K562 (cell line): Measurements from ENCODE around the gene OR2T11. TPM values are rescaled to one million over a fixed set of nuclear protein-coding genes. Genes with fewer than 3 reads are reported as not detected.

Experiments
- ATAC-seq: fragments of 200-7000 bp; cut with Tn5 transposase; 3 replicates; pipeline ENCODE4 v1.9.1; 2020; ENCODE audit warnings: moderate library complexity
- BruUV-seq: library from RNA; stranded (reverse); fragments of 400-500 nt; replicated peaks from 2 replicates; lab custom pipeline; 2021; lab: Mats Ljungman, UMichigan
- CTCF ChIA-PET: fragments of 300-600 bp; formaldehyde crosslinking; extraction: SDS; loops from one replicate; lab custom pipeline; 2021; ENCODE audit warnings: low intra/inter-chr PET ratio; lab: Yijun Ruan, JAX
- POLR2A ChIA-PET: fragments of 300-600, 350-650 bp; sonication (Branson Sonifier 250); formaldehyde crosslinking; extraction: SDS; loops from one replicate; lab custom pipeline; 2021; ENCODE audit warnings: antibody characterized with exemption, inconsistent platforms; lab: Yijun Ruan, JAX
- DNase-seq, 4 experiments: peaks; one replicate each; pipeline versions ENCODE4 v3.0.0 to v3.0.0-alpha.2; 2011 to 2018; ENCODE audit warnings: low spot score in 3 of 4, mixed read lengths in 3 of 4; ENCODE audit errors: extremely low read depth in 1 of 4
- FAIRE-seq: peaks from 2 replicates; lab custom pipeline; 2011; peaks lifted over from hg19 to GRCh38; lab: Jason Lieb, UNC
- H2AFZ ChIP-seq: 2 replicates; pipeline ENCODE4 v1.6.0; 2011; ENCODE audit warnings: low read depth, low read length, control low read depth, inconsistent platforms
- H3K27ac ChIP-seq: fragments of 200-600 bp; 3 replicates; pipeline ENCODE4 v1.8.0; 2011; ENCODE audit warnings: low read depth, mild to moderate bottlenecking, control low read depth, inconsistent platforms, low read length, moderate library complexity, mixed read lengths; ENCODE audit errors: extremely low read depth
- H3K27me3 ChIP-seq, 2 experiments: fragments of 300-600 bp in 1 of 2; 2 replicates in 1 of 2; 3 replicates in 1 of 2; pipeline versions ENCODE4 v1.6.0 to v1.8.0; 2011; ENCODE audit warnings: inconsistent platforms in 2 of 2, low read length in 2 of 2, mild to moderate bottlenecking in 1 of 2, mixed read lengths in 1 of 2, moderate library complexity in 1 of 2; ENCODE audit not compliant: control insufficient read depth in 2 of 2, insufficient read depth in 2 of 2
- H3K36me3 ChIP-seq: fragments of 300-600 bp; 3 replicates; pipeline ENCODE4 v1.8.0; 2011; ENCODE audit warnings: mild to moderate bottlenecking, low read length, inconsistent platforms; ENCODE audit not compliant: control insufficient read depth, insufficient read depth
- H3K4me1 ChIP-seq, 2 experiments: fragments of 200-600 bp in 1 of 2; replicated peaks in 1 of 2; 2 replicates in 1 of 2; 3 replicates in 1 of 2; pipeline versions ENCODE4 v1.5.1 to v1.8.0; 2011; ENCODE audit warnings: inconsistent platforms in 2 of 2, low read length in 2 of 2, mild to moderate bottlenecking in 1 of 2, mixed read lengths in 1 of 2, moderate library complexity in 1 of 2; ENCODE audit not compliant: control insufficient read depth in 2 of 2, insufficient read depth in 2 of 2
- H3K4me2 ChIP-seq: 2 replicates; pipeline ENCODE4 v1.6.1; 2011; ENCODE audit warnings: low read length, control low read depth, inconsistent platforms, mixed read lengths; ENCODE audit not compliant: insufficient read depth
- H3K4me3 ChIP-seq: fragments of 200-600 bp; sonication (generic), shearing (Covaris generic); 2 replicates; pipeline ENCODE4 v1.5.1; 2016; ENCODE audit warnings: control low read depth, inconsistent platforms
- H3K79me2 ChIP-seq: fragments of 200-600 bp; 3 replicates; pipeline ENCODE4 v1.8.0; 2011; ENCODE audit warnings: low read length, inconsistent platforms; ENCODE audit not compliant: control insufficient read depth, insufficient read depth
- H3K9ac ChIP-seq, 2 experiments: 2 replicates each; pipeline versions ENCODE4 v1.6.0 to v1.6.1; 2011; ENCODE audit warnings: low read depth in 2 of 2, low read length in 2 of 2, control low read depth in 1 of 2, inconsistent platforms in 1 of 2, mild to moderate bottlenecking in 1 of 2, mixed read lengths in 1 of 2; ENCODE audit not compliant: insufficient read depth in 1 of 2
- H3K9me1 ChIP-seq: one replicate; pipeline ENCODE4 v1.6.0; 2011; ENCODE audit warnings: inconsistent platforms, mild to moderate bottlenecking, low read length, moderate library complexity; ENCODE audit not compliant: control insufficient read depth, insufficient read depth
- H3K9me3 ChIP-seq: replicated peaks from 2 replicates; pipeline ENCODE4 v1.5.1; 2011; ENCODE audit warnings: low read depth, low read length, inconsistent platforms; ENCODE audit not compliant: control insufficient read depth, insufficient read depth
- H4K20me1 ChIP-seq: replicated peaks from 2 replicates; pipeline ENCODE4 v1.6.1; 2011; ENCODE audit warnings: low read length, inconsistent platforms, mixed read lengths; ENCODE audit not compliant: control insufficient read depth, insufficient read depth
- CREB3L1 ChIP-seq: fragments of 450-650 bp; IDR thresholded peaks from 2 replicates; pipeline ENCODE4 v1.6.1; 2014; ENCODE audit warnings: low read depth, mild to moderate bottlenecking, moderate library complexity, borderline replicate concordance
- CTBP1 ChIP-seq: fragments of 450-650 bp; IDR thresholded peaks from 2 replicates; pipeline ENCODE4 v1.6.1; 2016; ENCODE audit warnings: borderline replicate concordance
- ELF1 ChIP-seq: fragments of 200-800 bp; sonication (Bioruptor generic); IDR thresholded peaks from 2 replicates; pipeline ENCODE4 v1.6.1; 2016; ENCODE audit warnings: missing genetic modification characterization, missing compliant biosample characterization
- HES1 ChIP-seq: fragments of 450-650 bp; IDR thresholded peaks from 2 replicates; pipeline ENCODE4 v1.6.1; 2016; ENCODE audit warnings: low read depth, mild to moderate bottlenecking, moderate library complexity
- MAX ChIP-seq: sonication (generic); formaldehyde crosslinking; IDR thresholded peaks from 2 replicates; pipeline ENCODE4 v1.9.0; 2022; ENCODE audit warnings: mild to moderate bottlenecking, missing genetic modification reagents
- NEUROD1 ChIP-seq: fragments of 150-350 bp; IDR thresholded peaks from 2 replicates; pipeline ENCODE4 v1.6.1; 2014; ENCODE audit warnings: borderline replicate concordance, low read length, low read depth; ENCODE audit not compliant: partially characterized antibody
- RBM15 ChIP-seq: fragments of 200-400 bp; formaldehyde crosslinking; IDR thresholded peaks from 2 replicates; pipeline ENCODE4 v1.6.1; 2018; ENCODE audit warnings: mild to moderate bottlenecking, low read length, moderate library complexity; ENCODE audit not compliant: insufficient read depth
- RERE ChIP-seq: sonication (generic); formaldehyde crosslinking; IDR thresholded peaks from 2 replicates; pipeline ENCODE4 v1.8.0; 2023; ENCODE audit warnings: missing genetic modification reagents, mild to moderate bottlenecking, borderline replicate concordance
- RNF219 ChIP-seq: fragments of 250-450 bp; sonication (Bioruptor Pico); IDR thresholded peaks from 2 replicates; pipeline ENCODE4 v1.5.0; 2022; ENCODE audit warnings: mild to moderate bottlenecking
- SMAD1 ChIP-seq: fragments of 150-350 bp; IDR thresholded peaks from 2 replicates; pipeline ENCODE4 v1.6.1; 2014; ENCODE audit warnings: low read length, low read depth; ENCODE audit not compliant: partially characterized antibody
- ZKSCAN1 ChIP-seq: fragments of 150-350 bp; IDR thresholded peaks from 2 replicates; pipeline ENCODE4 v1.6.1; 2016; ENCODE audit warnings: low read depth, low read length
- ZNF324 ChIP-seq: fragments of 250-450 bp; sonication (Bioruptor Pico); IDR thresholded peaks from 2 replicates; pipeline ENCODE4 v1.4.0; 2020; ENCODE audit warnings: mild to moderate bottlenecking
- ZNF75A ChIP-seq: fragments of 450-650 bp; formaldehyde crosslinking; IDR thresholded peaks from 2 replicates; pipeline ENCODE4 v1.4.0; 2020; ENCODE audit warnings: mild to moderate bottlenecking
- WGBS: fragments of 100-300 bp; shearing (Covaris generic); methylation state at CpG from one replicate; pipeline ENCODE4 v1.1.6; 2016; ENCODE audit warnings: low coverage, mixed read lengths; ENCODE audit not compliant: insufficient coverage; ENCODE audit errors: missing lambda C conversion rate; 5-methylcytosine and 5-hydroxymethylcytosine counted together
- in situ Hi-C: fragments of 300-500 bp; cut with MboI; formaldehyde crosslinking; loops from 4 replicates; pipeline ENCODE4 v1.15.0; 2018; ENCODE audit warnings: inconsistent platforms, mixed read lengths
- intact Hi-C: fragments of 100-400 bp; cut with micrococcal nuclease; formaldehyde crosslinking; loops from 2 replicates; pipeline ENCODE4 v1.14.2; 2022
- polyA plus RNA-seq, 8 experiments: library from polyadenylated mRNA; depleted of rRNA in 4 of 8; stranded (reverse) in 5 of 8; unstranded in 3 of 8; fragments of >200 nt; fragmentation: Nextera tagmentation in 2 of 8; fragmentation: Illumina TruSeq in 1 of 8; extraction: Ambion mirVana in 2 of 8; extraction: Trizol in 1 of 8; gene quantifications; 2 replicates each; pipeline versions ENCODE4 v1.2.1 to v1.2.3, GENCODE V29; 2011 to 2014; ENCODE audit warnings: inconsistent platforms in 1 of 8, missing spikeins in 1 of 8
- total RNA-seq, 7 experiments: library from RNA; depleted of rRNA in 6 of 7; stranded (reverse); fragments of >200 nt in 6 of 7; fragmentation: Illumina TruSeq in 2 of 7; extraction: Trizol in 2 of 7; gene quantifications; 2 replicates each; pipeline versions ENCODE4 v1.2.1 to v1.2.3, GENCODE V29; 2011 to 2021; ENCODE audit warnings: low replicate concordance in 1 of 7

Gene OR2T11
- total and polyA plus RNA-seq, 9 of the 15 experiments (the other 6 are each of a cell fraction or from before 2014, with no cell fraction given) = not detected

GRCh38 chr1:248625971-248626370 lies 8.9 kb downstream of the OR2T11 start:
- H3K36me3 ChIP-seq = no peaks in the 10 kb centered on the region
- TF ChIP-seq RNF219 = no peak
- TF ChIP-seq RBM15 = no peak
- TF ChIP-seq ZNF324 (CRISPR knock-in tag) = no peak
- TF ChIP-seq ZKSCAN1 = no peak
- TF ChIP-seq ZNF75A (CRISPR knock-in tag) = no peak
- no peak for TF ChIP-seq HES1
- no peak for TF ChIP-seq ELF1 (tag)
- no peak for TF ChIP-seq CREB3L1
- TF ChIP-seq CTBP1 = no peak
- TF ChIP-seq NEUROD1 = no peak
- TF ChIP-seq MAX (CRISPR knock-in tag) = no peak
- no peak for TF ChIP-seq SMAD1
- TF ChIP-seq RERE (CRISPR knock-in tag) = no peak
- no peaks in the 10 kb centered on the region for H3K9me3 ChIP-seq
- H3K79me2 ChIP-seq = no peaks in the 10 kb centered on the region
- no peak overlapping the region for H2AFZ ChIP-seq
- ChIA-PET POLR2A (no interaction called here), CTCF (no interaction called here)
- H4K20me1 ChIP-seq = no peaks in the 10 kb centered on the region
- in situ Hi-C loops (no loop called here), intact Hi-C loops (no loop called here)
- 0% methylated on average over 2 of the region's 5 CpGs for WGBS
- H3K4me1 ChIP-seq = no peaks in the 10 kb centered on the region
- FAIRE-seq = no peak
- no peak overlapping the region for H3K4me3 ChIP-seq
- H3K9ac ChIP-seq = no peak overlapping the region
- H3K9me1 ChIP-seq = no peaks in the 10 kb centered on the region
- H3K27ac ChIP-seq = no peak overlapping the region
- DNase-seq = no peak
- H3K27me3 ChIP-seq = no peaks in the 10 kb centered on the region
- H3K4me2 ChIP-seq = no peak overlapping the region
- no TSS peak for BruUV-seq
- no peak for ATAC-seq
